ENCODE results near the gene TWSG1.

- TF ChIP-seq, protein P1, sequence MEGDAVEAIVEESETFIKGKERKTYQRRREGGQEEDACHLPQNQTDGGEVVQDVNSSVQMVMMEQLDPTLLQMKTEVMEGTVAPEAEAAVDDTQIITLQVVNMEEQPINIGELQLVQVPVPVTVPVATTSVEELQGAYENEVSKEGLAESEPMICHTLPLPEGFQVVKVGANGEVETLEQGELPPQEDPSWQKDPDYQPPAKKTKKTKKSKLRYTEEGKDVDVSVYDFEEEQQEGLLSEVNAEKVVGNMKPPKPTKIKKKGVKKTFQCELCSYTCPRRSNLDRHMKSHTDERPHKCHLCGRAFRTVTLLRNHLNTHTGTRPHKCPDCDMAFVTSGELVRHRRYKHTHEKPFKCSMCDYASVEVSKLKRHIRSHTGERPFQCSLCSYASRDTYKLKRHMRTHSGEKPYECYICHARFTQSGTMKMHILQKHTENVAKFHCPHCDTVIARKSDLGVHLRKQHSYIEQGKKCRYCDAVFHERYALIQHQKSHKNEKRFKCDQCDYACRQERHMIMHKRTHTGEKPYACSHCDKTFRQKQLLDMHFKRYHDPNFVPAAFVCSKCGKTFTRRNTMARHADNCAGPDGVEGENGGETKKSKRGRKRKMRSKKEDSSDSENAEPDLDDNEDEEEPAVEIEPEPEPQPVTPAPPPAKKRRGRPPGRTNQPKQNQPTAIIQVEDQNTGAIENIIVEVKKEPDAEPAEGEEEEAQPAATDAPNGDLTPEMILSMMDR (IDR thresholded peaks at IDR 0.05): no peak
- no peak for TF ChIP-seq POLR2A (IDR thresholded peaks at IDR 0.05)
Observed at GRCh38 chr18:9422816-9423519, 88.4 kb downstream of the TWSG1 start.

All from heart left ventricle (tissue), 13 donors.